Activated T-cell treated with anti-CD3 and anti-CD28 coated beads, Interleukin-2, amount 50 U/mL, for 4 hours (primary cell): ENCODE data around the gene EXOC5. TPM values are rescaled to one million over a fixed set of nuclear protein-coding genes. Genes with fewer than 3 reads are reported as not detected.

Source experiments
- ATAC-seq, 2 donors: fragments of 200-7000 bp; cut with Tn5 transposase; one replicate each; pipeline ENCODE4 v1.10.0; 2021
- DNase-seq: peaks from one replicate; pipeline ENCODE4 v3.0.0-alpha.2; 2020
- H3K27me3 Mint-ChIP-seq: one replicate; pipeline ENCODE4 v1.8.0; 2021; ENCODE audit warnings: low read depth, mixed read lengths
- H3K36me3 Mint-ChIP-seq: one replicate; pipeline ENCODE4 v1.8.0; 2022; ENCODE audit warnings: mixed read lengths; ENCODE audit not compliant: insufficient read depth
- H3K4me1 Mint-ChIP-seq: one replicate; pipeline ENCODE4 v1.8.0; 2021; ENCODE audit warnings: low read depth, mixed read lengths
- H3K4me3 Mint-ChIP-seq: one replicate; pipeline ENCODE4 v1.8.0; 2021; ENCODE audit warnings: mild to moderate bottlenecking, moderate library complexity, mixed read lengths
- H3K9me3 Mint-ChIP-seq: one replicate; pipeline ENCODE4 v1.8.0; 2021; ENCODE audit warnings: mixed read lengths
- total RNA-seq, 3 donors: library from RNA; stranded (reverse); gene quantifications; one replicate each; pipeline ENCODE4 v1.2.1, GENCODE V29; 2021

Gene EXOC5
- total RNA-seq, 3 donors from 2014 or later: 69.7 to 77.2 (median 74.7) TPM

- ATAC-seq (no peak), DNase-seq (no peak)
- H3K9me3 Mint-ChIP-seq: no peaks in the 10 kb centered on the region
- H3K4me1 Mint-ChIP-seq: no peaks in the 10 kb centered on the region
- no peaks in the 10 kb centered on the region for H3K36me3 Mint-ChIP-seq
- peaks cover 6% of the 10 kb centered on the region for H3K27me3 Mint-ChIP-seq
- H3K4me3 Mint-ChIP-seq: no peak overlapping the region
These were observed 100.5 kb downstream of the EXOC5 start for GRCh38 chr14:57168138-57168679.

- no peaks in the 10 kb centered on the region for H3K9me3 Mint-ChIP-seq
- peaks cover under 1% of the 10 kb centered on the region for H3K27me3 Mint-ChIP-seq
- H3K4me1 Mint-ChIP-seq: no peaks in the 10 kb centered on the region
- no peak for ATAC-seq
- no peak overlapping the region for H3K4me3 Mint-ChIP-seq
- H3K36me3 Mint-ChIP-seq: no peaks in the 10 kb centered on the region
- DNase-seq: no peak
These were observed 107.0 kb downstream of the EXOC5 start for GRCh38 chr14:57161583-57162234.

- Mint-ChIP-seq H3K4me3 (no peak overlapping the region), H3K9me3 (no peaks in the 10 kb centered on the region), H3K36me3 (no peaks in the 10 kb centered on the region), H3K4me1 (no peaks in the 10 kb centered on the region), H3K27me3 (peaks cover 3% of the 10 kb centered on the region)
- no peak for ATAC-seq
- DNase-seq: no peak
These were observed 108.4 kb downstream of the EXOC5 start for GRCh38 chr14:57160333-57160732.

- H3K4me1 Mint-ChIP-seq: no peaks in the 10 kb centered on the region
- H3K36me3 Mint-ChIP-seq: no peaks in the 10 kb centered on the region
- H3K4me3 Mint-ChIP-seq: no peak overlapping the region
- peaks cover 3% of the 10 kb centered on the region for H3K27me3 Mint-ChIP-seq
- DNase-seq (no peak), ATAC-seq (no peak)
- no peaks in the 10 kb centered on the region for H3K9me3 Mint-ChIP-seq
These were observed 115.4 kb downstream of the EXOC5 start for GRCh38 chr14:57153286-57153685.

Other genes starting within 250 kb of the EXOC5 start
- 10 to 100 TPM; 34.6 to 37.5 (median 35.0) TPM for gene AP5M1, start 66 bp upstream of the EXOC5 start, total RNA-seq
- gene NAA30, start 121.7 kb upstream of the EXOC5 start, total RNA-seq: 10 to 100 TPM; 17.9 to 24.0 (median 21.6) TPM
- not detected for gene CCDC198, start 225.0 kb upstream of the EXOC5 start, total RNA-seq